ENCODE data around the gene AMACR. TPM values are rescaled to one million over a fixed set of nuclear protein-coding genes. Genes with fewer than 3 reads are reported as not detected.

The AMACR gene
- total and polyA plus RNA-seq, 2 experiments from 2014 or later = 6.7 to 12.6 TPM

DNA sequence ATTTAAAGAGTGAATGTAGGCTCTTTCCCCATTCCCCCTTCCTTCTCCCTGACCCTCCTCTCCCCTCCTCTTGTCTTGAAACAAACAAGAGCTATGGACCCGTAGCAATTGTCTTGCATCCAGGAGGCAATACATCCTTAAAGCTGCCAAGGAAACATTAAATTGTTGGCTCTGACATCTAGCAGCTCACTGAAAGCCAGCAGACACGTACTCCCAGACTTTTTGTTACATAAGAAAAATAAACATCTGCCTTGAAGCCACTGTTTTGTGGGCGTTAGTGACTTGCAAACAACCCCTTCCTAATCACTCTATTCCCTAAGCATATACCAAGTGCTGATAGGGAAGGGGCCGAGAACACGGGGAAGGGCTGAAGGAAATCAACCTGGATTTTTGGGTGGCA is 32.0 kb downstream of the AMACR start (continued):
- TF ChIP-seq, protein P1, sequence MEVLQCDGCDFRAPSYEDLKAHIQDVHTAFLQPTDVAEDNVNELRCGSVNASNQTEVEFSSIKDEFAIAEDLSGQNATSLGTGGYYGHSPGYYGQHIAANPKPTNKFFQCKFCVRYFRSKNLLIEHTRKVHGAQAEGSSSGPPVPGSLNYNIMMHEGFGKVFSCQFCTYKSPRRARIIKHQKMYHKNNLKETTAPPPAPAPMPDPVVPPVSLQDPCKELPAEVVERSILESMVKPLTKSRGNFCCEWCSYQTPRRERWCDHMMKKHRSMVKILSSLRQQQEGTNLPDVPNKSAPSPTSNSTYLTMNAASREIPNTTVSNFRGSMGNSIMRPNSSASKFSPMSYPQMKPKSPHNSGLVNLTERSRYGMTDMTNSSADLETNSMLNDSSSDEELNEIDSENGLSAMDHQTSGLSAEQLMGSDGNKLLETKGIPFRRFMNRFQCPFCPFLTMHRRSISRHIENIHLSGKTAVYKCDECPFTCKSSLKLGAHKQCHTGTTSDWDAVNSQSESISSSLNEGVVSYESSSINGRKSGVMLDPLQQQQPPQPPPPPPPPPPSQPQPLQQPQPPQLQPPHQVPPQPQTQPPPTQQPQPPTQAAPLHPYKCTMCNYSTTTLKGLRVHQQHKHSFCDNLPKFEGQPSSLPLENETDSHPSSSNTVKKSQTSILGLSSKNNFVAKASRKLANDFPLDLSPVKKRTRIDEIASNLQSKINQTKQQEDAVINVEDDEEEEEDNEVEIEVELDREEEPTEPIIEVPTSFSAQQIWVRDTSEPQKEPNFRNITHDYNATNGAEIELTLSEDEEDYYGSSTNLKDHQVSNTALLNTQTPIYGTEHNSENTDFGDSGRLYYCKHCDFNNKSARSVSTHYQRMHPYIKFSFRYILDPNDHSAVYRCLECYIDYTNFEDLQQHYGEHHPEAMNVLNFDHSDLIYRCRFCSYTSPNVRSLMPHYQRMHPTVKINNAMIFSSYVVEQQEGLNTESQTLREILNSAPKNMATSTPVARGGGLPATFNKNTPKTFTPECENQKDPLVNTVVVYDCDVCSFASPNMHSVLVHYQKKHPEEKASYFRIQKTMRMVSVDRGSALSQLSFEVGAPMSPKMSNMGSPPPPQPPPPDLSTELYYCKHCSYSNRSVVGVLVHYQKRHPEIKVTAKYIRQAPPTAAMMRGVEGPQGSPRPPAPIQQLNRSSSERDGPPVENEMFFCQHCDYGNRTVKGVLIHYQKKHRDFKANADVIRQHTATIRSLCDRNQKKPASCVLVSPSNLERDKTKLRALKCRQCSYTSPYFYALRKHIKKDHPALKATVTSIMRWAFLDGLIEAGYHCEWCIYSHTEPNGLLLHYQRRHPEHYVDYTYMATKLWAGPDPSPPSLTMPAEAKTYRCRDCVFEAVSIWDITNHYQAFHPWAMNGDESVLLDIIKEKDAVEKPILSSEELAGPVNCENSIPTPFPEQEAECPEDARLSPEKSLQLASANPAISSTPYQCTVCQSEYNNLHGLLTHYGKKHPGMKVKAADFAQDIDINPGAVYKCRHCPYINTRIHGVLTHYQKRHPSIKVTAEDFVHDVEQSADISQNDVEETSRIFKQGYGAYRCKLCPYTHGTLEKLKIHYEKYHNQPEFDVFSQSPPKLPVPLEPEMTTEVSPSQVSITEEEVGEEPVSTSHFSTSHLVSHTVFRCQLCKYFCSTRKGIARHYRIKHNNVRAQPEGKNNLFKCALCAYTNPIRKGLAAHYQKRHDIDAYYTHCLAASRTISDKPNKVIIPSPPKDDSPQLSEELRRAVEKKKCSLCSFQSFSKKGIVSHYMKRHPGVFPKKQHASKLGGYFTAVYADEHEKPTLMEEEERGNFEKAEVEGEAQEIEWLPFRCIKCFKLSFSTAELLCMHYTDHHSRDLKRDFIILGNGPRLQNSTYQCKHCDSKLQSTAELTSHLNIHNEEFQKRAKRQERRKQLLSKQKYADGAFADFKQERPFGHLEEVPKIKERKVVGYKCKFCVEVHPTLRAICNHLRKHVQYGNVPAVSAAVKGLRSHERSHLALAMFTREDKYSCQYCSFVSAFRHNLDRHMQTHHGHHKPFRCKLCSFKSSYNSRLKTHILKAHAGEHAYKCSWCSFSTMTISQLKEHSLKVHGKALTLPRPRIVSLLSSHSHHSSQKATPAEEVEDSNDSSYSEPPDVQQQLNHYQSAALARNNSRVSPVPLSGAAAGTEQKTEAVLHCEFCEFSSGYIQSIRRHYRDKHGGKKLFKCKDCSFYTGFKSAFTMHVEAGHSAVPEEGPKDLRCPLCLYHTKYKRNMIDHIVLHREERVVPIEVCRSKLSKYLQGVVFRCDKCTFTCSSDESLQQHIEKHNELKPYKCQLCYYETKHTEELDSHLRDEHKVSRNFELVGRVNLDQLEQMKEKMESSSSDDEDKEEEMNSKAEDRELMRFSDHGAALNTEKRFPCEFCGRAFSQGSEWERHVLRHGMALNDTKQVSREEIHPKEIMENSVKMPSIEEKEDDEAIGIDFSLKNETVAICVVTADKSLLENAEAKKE (CRISPR knock-in tag; IDR thresholded peaks at IDR 0.05) = no peak
- TF ChIP-seq EZH2phosphoT487 (IDR thresholded peaks at IDR 0.05; ENCODE audit: unreplicated experiment) = no peak
- TF ChIP-seq STAT1 (IDR thresholded peaks at IDR 0.05; ENCODE audit: unreplicated experiment) = no peak
- TF ChIP-seq JUNB (IDR thresholded peaks at IDR 0.05; ENCODE audit: unreplicated experiment) = no peak

DNA sequence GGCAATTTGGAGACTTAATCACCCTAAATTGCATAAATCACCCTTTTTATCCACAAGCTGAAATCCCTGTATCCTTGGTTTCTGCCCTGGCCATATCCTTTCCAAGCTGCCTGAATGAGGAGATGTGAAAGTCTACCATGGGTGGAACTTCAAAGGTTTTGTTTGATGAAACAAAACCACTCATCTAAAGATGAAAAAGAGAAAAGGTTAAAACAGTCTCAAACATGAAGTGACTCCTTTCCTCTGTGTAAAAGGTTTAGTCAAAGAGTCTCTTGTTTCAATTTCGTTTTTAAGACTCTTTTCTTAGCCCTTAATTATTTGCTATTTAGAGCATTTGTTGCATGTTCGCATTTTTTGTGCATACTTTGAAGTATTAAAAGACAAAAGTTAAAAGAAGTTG is 34.6 kb downstream of the AMACR start:
- Histone ChIP-seq H3K27ac (ENCODE audit: low read depth) (no peak overlapping the region), H4K20me1 (replicated peaks; ENCODE audit: insufficient read depth) (no peaks in the 10 kb centered on the region), H3K9me2 (ENCODE audit: insufficient read depth) (peaks cover 8% of the 10 kb centered on the region; the same call in 1 of the 2 replicates), H3K36me3 (ENCODE audit: insufficient read depth) (no peaks in the 10 kb centered on the region), H2AFZ (no peak overlapping the region; the same call in 1 of the 2 replicates), H3K79me2 (replicated peaks; ENCODE audit: insufficient read depth) (no peaks in the 10 kb centered on the region), H3K4me2 (no peak overlapping the region), H3K4me3 (no peak overlapping the region), H3K4me1 (ENCODE audit: insufficient read depth) (peaks cover 27% of the 10 kb centered on the region), H3F3A (replicated peaks; ENCODE audit: low read depth) (no peaks in the 10 kb centered on the region), H3K27me3 (ENCODE audit: insufficient read depth) (no peaks in the 10 kb centered on the region)
- ATAC-seq (no peak), DNase-seq (ENCODE audit: low spot score) (no peak)
- Mint-ChIP-seq H3K4me3 (no peak overlapping the region), H3K27ac (no peak overlapping the region), H3K9me3 (no peaks in the 10 kb centered on the region; the same call in 2 of the 3 replicates), H3K36me3 (ENCODE audit: low read depth) (no peaks in the 10 kb centered on the region), H3K4me1 (peaks cover 33% of the 10 kb centered on the region), H3K27me3 (ENCODE audit: insufficient read depth, low read depth, poor library complexity) (no peaks in the 10 kb centered on the region)
- TF ChIP-seq ZNF331 (CRISPR knock-in tag; IDR thresholded peaks at IDR 0.05; ENCODE audit: low read depth) (no peak), POLR2AphosphoS5 (IDR thresholded peaks at IDR 0.05; ENCODE audit: low read depth) (no peak), NANOG (IDR thresholded peaks at IDR 0.05; ENCODE audit: borderline replicate concordance) (no peak), JUNB (IDR thresholded peaks at IDR 0.05; ENCODE audit: unreplicated experiment) (no peak), ZNF114 (CRISPR knock-in tag; IDR thresholded peaks at IDR 0.05) (no peak), EZH2phosphoT487 (IDR thresholded peaks at IDR 0.05; ENCODE audit: unreplicated experiment) (no peak)
- TF ChIP-seq, protein P1 (CRISPR knock-in tag; IDR thresholded peaks at IDR 0.05) = no peak
- TF ChIP-seq, protein P2, sequence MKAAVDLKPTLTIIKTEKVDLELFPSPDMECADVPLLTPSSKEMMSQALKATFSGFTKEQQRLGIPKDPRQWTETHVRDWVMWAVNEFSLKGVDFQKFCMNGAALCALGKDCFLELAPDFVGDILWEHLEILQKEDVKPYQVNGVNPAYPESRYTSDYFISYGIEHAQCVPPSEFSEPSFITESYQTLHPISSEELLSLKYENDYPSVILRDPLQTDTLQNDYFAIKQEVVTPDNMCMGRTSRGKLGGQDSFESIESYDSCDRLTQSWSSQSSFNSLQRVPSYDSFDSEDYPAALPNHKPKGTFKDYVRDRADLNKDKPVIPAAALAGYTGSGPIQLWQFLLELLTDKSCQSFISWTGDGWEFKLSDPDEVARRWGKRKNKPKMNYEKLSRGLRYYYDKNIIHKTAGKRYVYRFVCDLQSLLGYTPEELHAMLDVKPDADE (IDR thresholded peaks at IDR 0.05) = no peak
